ENCODE data around the gene FXYD5.

Gene FXYD5

GRCh38 chr19:35154525-35155406, at the start of gene FXYD5:
FXYD5 (plus strand) TSS chr19:35154735; CDS start chr19:35155551, 816 bp downstream.
- DNase-seq: peak; percentile 31

DNA sequence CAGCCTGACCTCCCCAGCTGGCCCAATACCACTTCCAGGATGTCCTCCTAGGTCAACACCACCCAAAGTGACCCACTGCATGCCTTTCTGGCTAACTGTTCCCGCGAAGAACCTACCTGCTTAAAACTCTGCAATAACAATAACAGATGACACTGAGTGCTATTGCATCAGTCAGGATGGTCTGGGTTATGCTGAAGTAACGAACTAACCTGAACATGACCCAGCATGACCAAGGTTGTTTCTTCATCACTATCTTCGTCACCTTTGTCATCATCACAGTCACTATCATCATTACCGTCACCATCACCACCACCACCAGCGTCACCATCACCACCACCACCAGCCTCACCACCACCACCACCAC, 49.5 kb upstream of the FXYD5 start:
- no peak for DNase-seq

GRCh38 chr19:35105411-35106290, 48.9 kb upstream of the FXYD5 start:
- no peak for DNase-seq

- DNase-seq: no peak
These were observed 48.3 kb upstream of the FXYD5 start for GRCh38 chr19:35106291-35106583.

DNA sequence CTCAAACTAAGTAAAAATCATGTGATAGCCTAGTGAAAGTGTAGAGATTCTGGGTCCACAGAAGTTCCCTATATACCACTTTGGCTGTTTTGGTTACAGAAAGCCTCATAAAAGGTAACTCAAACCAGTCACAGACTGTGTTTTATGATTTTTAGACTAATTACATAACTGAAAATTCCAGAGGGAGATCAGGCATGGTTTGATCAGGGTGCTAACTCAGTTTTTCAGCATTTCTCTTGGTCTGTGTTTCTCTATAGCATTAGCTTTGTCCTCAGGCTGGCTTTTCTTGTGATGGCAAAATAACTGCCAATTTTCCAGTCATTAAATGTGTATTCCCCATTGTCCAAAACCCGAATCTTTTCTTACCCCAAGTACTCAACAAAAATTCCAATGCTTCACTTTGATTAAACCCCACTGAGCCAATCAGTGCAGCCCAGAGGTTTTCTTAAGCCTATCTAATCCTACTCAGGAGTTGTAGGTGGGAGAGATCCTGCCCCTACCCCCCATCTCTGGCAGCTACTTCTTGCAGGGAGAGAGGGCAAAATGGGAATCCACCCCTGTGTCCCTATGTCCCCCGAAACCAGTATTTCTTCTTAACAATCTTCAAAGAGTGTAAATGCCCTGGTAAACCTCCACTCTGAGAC, 47.5 kb upstream of the FXYD5 start:
- no peak for DNase-seq

- no peak for DNase-seq
These were observed 47.0 kb upstream of the FXYD5 start for GRCh38 chr19:35107545-35107944.

- DNase-seq: no peak
These were observed 45.8 kb upstream of the FXYD5 start for GRCh38 chr19:35108730-35109129.

DNA sequence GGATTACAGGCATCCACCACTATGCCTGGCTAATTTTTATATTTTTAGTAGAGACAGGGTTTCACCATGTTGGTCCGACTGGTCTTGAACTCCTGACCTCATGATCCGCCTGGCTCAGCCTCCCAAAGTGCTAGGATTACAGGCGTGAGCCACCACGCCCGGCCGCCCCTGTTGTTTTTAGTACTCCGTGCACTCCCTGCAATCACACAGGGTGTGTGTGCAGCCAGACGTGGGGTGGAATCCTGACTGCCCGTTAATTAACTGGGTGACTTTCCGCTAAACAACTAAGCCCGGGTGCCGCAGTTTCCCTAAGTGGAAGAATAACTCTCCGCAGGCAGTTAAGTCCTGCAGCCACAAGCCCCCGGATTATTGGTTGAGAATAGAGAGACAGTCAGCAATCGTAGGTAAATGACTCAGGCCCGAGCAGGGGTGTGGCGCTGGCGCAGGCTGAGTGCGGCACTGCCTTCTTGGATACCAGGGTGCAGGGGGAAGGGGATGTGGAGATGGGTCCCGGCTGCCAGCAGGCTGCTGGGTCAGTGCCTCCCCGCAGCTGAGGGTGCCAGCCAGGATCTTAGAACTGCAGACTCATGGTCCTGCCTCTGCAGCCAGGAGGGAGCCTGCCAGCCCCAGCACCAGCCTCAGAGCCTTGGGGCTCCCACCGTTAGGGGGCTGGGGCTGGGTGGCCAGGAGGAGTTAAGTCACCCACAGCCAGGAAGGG, 45.0 kb upstream of the FXYD5 start:
- no peak for DNase-seq

- no peak for DNase-seq
These were observed 43.6 kb upstream of the FXYD5 start for GRCh38 chr19:35110974-35111373.

DNA sequence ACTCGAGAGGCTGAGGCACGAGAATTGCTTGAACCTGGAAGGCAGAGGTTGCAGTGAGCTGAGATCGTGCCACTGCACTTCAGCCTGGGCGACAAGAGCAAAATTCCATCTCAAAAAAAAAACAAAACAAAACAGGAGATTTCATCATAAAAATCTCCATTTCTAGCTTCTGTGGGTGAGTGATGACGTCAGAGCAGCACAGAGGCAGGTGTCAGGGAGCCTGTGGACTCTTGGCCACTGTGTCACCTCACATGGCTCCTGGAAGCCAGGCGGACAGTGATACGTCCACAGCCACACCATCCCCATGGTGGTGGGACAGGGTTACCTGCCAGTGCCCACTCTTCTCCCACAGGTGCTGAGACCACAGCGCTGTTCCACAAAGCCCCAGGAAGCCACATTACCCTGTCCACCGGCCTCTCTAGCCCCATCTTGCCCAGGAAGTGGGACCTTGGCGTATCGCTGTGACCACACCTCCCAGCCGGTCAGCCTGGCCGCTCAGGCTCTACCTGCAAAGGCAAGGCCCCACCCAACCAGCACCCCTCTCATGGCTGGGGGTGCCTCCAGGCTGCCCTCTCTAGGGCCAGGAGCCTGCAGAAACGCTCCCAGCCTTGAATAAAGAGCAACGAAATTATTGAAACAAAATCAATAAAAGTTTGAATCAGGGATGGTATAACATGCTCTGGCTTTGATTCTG, 41.4 kb upstream of the FXYD5 start:
- no peak for DNase-seq

GRCh38 chr19:35114353-35115176, 40.0 kb upstream of the FXYD5 start:
- peak; percentile 59 for DNase-seq

DNA sequence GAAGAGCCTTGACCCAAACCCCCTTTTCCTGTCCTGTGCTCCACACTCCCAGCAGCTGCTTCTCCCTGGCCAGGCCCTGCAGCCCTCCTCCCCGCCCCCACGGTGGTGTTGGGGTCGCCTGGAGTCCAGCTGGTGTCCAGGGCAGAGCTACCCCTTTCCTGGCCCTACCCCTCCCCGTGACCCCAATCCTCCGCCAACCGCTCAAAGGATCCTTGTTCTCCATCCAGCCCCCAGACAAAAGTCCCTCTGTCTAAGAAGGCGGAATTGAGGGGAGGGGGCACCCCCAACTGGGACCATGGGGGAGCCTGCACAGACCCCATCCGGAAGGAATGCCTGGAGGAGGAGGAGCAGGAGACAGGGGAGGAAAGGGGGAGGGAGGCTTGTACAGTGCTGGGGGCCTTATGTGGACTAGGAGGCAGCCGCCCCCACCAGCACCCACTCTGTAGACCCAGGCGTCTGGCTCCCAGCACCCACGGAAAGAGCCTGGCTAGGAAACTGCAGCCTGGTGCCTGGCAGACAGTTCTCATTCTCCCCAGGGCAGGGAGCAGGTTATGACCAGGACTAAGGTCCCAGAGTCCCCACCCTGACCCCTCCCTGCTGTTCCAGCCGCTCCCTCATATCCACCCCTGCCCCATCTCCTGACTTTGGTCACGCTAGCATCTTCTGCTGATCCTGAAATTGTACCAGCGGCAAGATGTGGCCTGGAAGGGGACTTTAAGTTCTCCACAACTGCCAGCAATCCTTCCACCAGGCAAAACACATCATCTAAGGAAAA, 39.2 kb upstream of the FXYD5 start, which contains the start of gene FXYD3:
FXYD3 (plus strand) TSS at position 647 of the 775 bp plus-strand sequence. CDS start 3,554 bp downstream, outside the sequence.
- DNase-seq: no peak

GRCh38 chr19:35116072-35116801, 38.3 kb upstream of the FXYD5 start:
- DNase-seq: peak; percentile 77

DNA sequence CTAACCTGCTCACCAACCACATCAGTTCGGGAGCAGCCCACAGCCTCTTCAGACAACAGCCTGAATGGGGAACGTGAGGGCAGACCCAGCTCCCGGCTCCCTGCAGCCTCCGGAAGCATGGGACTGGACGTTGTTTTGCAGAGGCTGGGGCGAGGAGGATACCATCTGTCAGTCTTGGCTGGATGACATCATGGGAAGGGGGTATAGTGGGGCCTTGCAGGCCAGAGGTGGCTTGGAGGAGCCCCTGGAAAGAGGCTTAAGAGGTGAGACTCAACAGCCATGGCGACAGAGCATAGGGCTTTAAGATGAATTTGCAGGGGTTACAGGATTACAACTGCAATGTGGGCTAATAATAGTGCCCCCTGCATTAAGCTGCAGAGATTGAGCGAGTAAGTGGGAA, 37.4 kb upstream of the FXYD5 start:
- DNase-seq: no peak

GRCh38 chr19:35117799-35118198, 36.7 kb upstream of the FXYD5 start:
- DNase-seq: no peak

DNA sequence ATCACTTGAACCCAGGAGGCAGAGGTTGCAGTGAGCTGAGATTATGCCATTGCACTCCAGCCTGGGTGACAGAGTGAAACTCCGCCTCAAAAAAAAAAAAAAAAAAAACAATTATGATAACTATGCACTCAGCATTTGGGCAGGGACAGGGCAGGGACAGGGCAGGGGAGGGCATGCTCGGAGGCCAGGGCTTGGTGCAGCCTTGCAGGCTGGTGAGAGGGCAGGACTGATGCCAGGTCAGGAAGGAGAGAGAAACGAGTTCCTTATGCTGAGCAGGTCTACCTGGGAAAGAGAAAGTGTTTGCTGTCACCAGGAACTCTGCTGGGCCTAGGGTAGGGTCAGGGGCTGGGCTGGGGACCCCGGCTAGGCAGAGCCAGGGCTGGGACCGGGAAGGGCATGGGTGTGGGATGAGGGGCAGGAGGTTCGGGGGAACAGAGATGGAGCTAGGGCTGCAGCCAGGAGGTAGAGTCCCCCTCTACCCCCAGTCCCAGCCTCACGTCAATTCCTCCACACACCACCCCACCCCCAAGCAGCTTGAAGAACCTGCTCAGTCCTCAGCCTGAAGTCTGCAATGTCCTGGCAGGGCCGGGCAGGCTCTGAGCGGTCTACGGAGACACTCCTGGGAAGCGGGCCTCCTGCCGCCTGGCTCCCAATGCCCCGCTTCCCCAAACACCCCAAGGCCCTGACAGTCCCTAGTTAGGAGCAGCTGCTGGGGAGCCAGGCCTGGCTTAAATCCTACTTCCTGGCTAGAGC, 36.1 kb upstream of the FXYD5 start:
- DNase-seq: no peak

DNA sequence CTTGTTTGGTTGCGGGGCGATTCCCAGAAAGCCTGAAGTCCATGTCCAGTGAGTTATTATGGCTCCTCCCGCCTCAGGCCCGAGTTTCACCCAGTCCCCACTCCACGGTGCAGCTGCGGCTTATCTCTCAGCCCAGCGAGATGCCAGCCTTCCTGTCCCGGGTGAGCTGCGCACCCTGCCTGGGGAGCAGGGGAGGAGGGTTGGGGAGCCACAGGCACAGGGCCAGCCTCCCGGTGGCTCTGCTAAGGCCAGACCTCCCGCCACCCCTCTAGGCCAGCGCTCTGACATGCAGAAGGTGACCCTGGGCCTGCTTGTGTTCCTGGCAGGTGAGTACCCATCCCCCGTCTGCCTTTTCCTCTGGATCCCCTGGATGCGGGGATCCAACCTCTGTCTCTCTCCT, 35.4 kb upstream of the FXYD5 start:
- no peak for DNase-seq

DNA sequence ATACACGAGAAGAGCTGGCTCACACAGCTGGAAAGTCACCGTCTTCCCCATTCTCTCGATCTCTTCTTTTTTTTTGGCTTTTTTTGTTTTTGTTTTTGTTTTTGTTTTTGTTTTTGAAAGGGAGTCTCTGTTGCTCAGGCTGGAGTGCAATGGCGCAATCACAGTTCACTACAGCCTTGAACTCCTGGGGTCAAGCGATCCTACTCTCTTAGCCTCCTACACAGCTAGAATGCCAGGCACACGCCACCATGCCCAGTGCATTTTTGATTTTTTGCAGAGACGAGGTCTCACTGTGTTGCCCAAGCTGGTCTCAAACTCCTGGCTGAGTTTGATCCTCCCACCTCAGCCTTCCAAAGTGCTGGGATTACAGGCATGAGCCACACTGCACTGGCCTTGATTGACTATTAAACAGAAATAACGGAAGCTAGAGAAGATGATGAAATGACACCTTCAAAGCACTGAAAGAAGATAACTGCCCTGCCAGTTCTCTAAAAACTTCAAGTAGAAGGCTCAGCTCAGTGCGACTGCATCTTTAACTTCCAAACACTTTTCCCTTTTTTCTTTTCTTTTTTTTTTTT, 34.9 kb upstream of the FXYD5 start:
- no peak for DNase-seq

- DNase-seq: peak; percentile 93
These were observed 34.0 kb upstream of the FXYD5 start for GRCh38 chr19:35120492-35120891.
